ENCODE results near the gene KRT72. TPM values are rescaled to one million over a fixed set of nuclear protein-coding genes. Genes with fewer than 3 reads are reported as not detected.

The KRT72 gene
- total RNA-seq, 1 experiment from 2014 or later = not detected

DNA sequence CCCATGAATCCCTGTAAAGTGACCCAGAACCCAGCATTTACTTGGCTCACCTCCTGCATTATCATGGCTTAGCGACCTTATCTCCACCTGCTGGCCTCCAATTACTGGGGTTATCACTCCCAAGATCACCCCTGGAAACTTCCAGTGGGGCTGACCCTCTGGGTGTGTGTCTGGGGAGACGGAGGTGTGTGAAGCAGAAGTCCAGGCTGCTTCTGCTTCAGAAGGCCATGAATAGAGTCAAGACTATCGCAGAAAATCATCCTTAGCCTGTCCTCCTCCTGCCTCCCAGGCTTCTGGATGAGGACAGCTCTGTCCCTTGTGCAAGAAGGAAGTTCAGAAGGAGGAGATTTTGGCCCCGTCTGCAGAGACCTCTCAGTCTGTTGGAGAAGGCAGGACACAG lies 408 bp upstream of the KRT72 start:
- Histone ChIP-seq H3K14ac (ENCODE audit: insufficient read depth, low read length) (no peak overlapping the region), H4K8ac (replicated peaks; ENCODE audit: insufficient read length, low read depth, low read length) (no peak overlapping the region), H3K79me2 (ENCODE audit: insufficient read depth, low read length) (no peaks in the 10 kb centered on the region), H2BK120ac (ENCODE audit: low read depth, low read length, poor library complexity, severe bottlenecking) (no peak overlapping the region), H3K4ac (ENCODE audit: low read depth, low read length) (no peak overlapping the region), H2AK5ac (ENCODE audit: insufficient read length, low read length) (no peak overlapping the region), H4K20me1 (ENCODE audit: control insufficient read depth, insufficient read depth, insufficient read length) (no peaks in the 10 kb centered on the region), H3K18ac (ENCODE audit: insufficient read length, low read depth, low read length) (no peak overlapping the region), H2BK5ac (ENCODE audit: insufficient read length, low read length) (no peak overlapping the region), H3K9ac (ENCODE audit: extremely low read depth, insufficient read length, low read length) (no peak overlapping the region), H3K79me1 (ENCODE audit: insufficient read depth, low read depth, low read length, poor library complexity, severe bottlenecking) (no peaks in the 10 kb centered on the region), H3K9me3 (ENCODE audit: control insufficient read depth, low read depth, low read length) (no peaks in the 10 kb centered on the region), H3K56ac (ENCODE audit: insufficient read length, low read depth, low read length) (no peak overlapping the region), H4K91ac (ENCODE audit: insufficient read length, low read depth, low read length) (no peak overlapping the region), H3K23me2 (ENCODE audit: insufficient read length, low read depth, low read length, poor library complexity, severe bottlenecking) (no peaks in the 10 kb centered on the region), H4K5ac (ENCODE audit: insufficient read length, low read depth, low read length) (no peak overlapping the region), H3K27me3 (ENCODE audit: insufficient read depth, low read length) (no peaks in the 10 kb centered on the region), H3K4me2 (ENCODE audit: insufficient read depth, insufficient read length, low read length) (no peak overlapping the region), H3T11ph (ENCODE audit: low read length) (no peak overlapping the region), H2AFZ (ENCODE audit: low read length) (no peak overlapping the region), H2BK20ac (ENCODE audit: low read depth, low read length, poor library complexity, severe bottlenecking) (no peak overlapping the region), H3K23ac (ENCODE audit: insufficient read length, low read depth, low read length) (no peak overlapping the region), H3K4me1 (ENCODE audit: insufficient read depth, low read length) (no peaks in the 10 kb centered on the region), H2BK12ac (ENCODE audit: insufficient read length, low read depth, low read length) (no peak overlapping the region), H3K27ac (ENCODE audit: insufficient read length, low read depth, low read length) (no peak overlapping the region), H2BK15ac (ENCODE audit: low read depth, low read length) (no peak overlapping the region)
- DNase-seq = peak; percentile 20
- no CpG with 5 or more reads among the region's 4 CpGs for WGBS (ENCODE audit: extremely low coverage, insufficient read length, low lambda C conversion rate)
- Mint-ChIP-seq H3K27me3 (ENCODE audit: low read depth) (peaks cover 34% of the 10 kb centered on the region), H3K9me3 (no peaks in the 10 kb centered on the region), H3K27ac (no peak overlapping the region), H3K4me1 (no peaks in the 10 kb centered on the region), H3K36me3 (ENCODE audit: insufficient read depth in 1 of 3, low read depth in 3 of 3) (no peaks in the 10 kb centered on the region), H3K4me3 (no peak overlapping the region)
- TF ChIP-seq, protein P1, sequence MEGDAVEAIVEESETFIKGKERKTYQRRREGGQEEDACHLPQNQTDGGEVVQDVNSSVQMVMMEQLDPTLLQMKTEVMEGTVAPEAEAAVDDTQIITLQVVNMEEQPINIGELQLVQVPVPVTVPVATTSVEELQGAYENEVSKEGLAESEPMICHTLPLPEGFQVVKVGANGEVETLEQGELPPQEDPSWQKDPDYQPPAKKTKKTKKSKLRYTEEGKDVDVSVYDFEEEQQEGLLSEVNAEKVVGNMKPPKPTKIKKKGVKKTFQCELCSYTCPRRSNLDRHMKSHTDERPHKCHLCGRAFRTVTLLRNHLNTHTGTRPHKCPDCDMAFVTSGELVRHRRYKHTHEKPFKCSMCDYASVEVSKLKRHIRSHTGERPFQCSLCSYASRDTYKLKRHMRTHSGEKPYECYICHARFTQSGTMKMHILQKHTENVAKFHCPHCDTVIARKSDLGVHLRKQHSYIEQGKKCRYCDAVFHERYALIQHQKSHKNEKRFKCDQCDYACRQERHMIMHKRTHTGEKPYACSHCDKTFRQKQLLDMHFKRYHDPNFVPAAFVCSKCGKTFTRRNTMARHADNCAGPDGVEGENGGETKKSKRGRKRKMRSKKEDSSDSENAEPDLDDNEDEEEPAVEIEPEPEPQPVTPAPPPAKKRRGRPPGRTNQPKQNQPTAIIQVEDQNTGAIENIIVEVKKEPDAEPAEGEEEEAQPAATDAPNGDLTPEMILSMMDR (conservative IDR thresholded peaks at IDR 0.05) = no peak

Measured in H9 (cell line).